Aorta (tissue), 5 donors: ENCODE measurements around the gene FBF1. TPM values are rescaled to one million over a fixed set of nuclear protein-coding genes. Genes with fewer than 3 reads are reported as not detected.

Experiments used
- ATAC-seq: fragments of 200-7000 bp; cut with Tn5 transposase; one replicate; pipeline ENCODE4 v1.9.1; 2022; ENCODE audit warnings: moderate library complexity; ENCODE audit not compliant: low FRiP score
- DNase-seq, 2 donors: peaks; one replicate each; pipeline ENCODE4 v3.0.0-alpha.2; 2020
- H3K27ac ChIP-seq, 2 donors: one replicate each; pipeline ENCODE4 v1.5.1; 2013; ENCODE audit warnings: low read length in 2 of 2, mild to moderate bottlenecking in 2 of 2, moderate library complexity in 2 of 2, control low read depth in 1 of 2, inconsistent platforms in 1 of 2, low read depth in 1 of 2
- H3K27me3 ChIP-seq, 2 donors: one replicate each; pipeline ENCODE4 v1.6.1; 2013; ENCODE audit warnings: control low read depth in 1 of 2, low read length in 1 of 2, mild to moderate bottlenecking in 1 of 2, moderate library complexity in 1 of 2; ENCODE audit not compliant: insufficient read depth in 2 of 2, control insufficient read depth in 1 of 2
- H3K36me3 ChIP-seq, 2 donors: one replicate each; pipeline ENCODE4 v1.6.1; 2013; ENCODE audit warnings: control low read depth in 1 of 2, low read length in 1 of 2, mild to moderate bottlenecking in 1 of 2; ENCODE audit not compliant: insufficient read depth in 2 of 2, control insufficient read depth in 1 of 2
- H3K4me1 ChIP-seq, 2 donors: one replicate each; pipeline ENCODE4 v1.6.1; 2013; ENCODE audit warnings: low read length in 2 of 2, control low read depth in 1 of 2, mild to moderate bottlenecking in 1 of 2, moderate library complexity in 1 of 2; ENCODE audit not compliant: insufficient read depth in 2 of 2, control insufficient read depth in 1 of 2
- H3K4me3 ChIP-seq, 2 donors: one replicate each; pipeline ENCODE4 v1.5.1; 2013; ENCODE audit warnings: low read length in 2 of 2, control low read depth in 1 of 2, mild to moderate bottlenecking in 1 of 2
- H3K9me3 ChIP-seq: one replicate; pipeline ENCODE4 v1.6.1; 2013; ENCODE audit warnings: mild to moderate bottlenecking, low read length; ENCODE audit not compliant: control insufficient read depth
- WGBS, 2 donors: extraction: QIAGEN DNeasy Blood & Tissue Kit; methylation state at CpG; one replicate each; pipeline ENCODE4 v1.1.7; 2013; 5-methylcytosine and 5-hydroxymethylcytosine counted together
- intact Hi-C, 2 donors: fragments of 100-400 bp; cut with DNase I; formaldehyde crosslinking; loops; one replicate each; pipeline versions ENCODE4 v1.14.2 to v1.15.0; 2022
- polyA plus RNA-seq, 2 donors: library from polyadenylated mRNA; stranded (reverse); fragments of 200-250 nt; gene quantifications; one replicate each; pipeline ENCODE4 v1.2.3, GENCODE V29; 2013
- total RNA-seq, 2 donors: library from RNA; stranded (reverse); fragmentation: NEBNext Ultra II Directional; extraction: Animal tissue kit (Norgen Biotek cat#: 25700); gene quantifications; one replicate each; pipeline ENCODE4 v1.2.1, GENCODE V29; 2021
- donor health status: healthy with polysubstance abuse.
- donor health status: Bipolar disorder and iron deficiency.
- donor health status: DM: no; HTN: no; CAD: no.
- donor health status: DM: no; HTN: no; CAD: no.
- donor health status: DM: yes; HTN: yes; CAD: no.

FBF1 gene
- total and polyA plus RNA-seq, 4 donors, result 1.0 to 21.6 (median 8.8) TPM

DNA sequence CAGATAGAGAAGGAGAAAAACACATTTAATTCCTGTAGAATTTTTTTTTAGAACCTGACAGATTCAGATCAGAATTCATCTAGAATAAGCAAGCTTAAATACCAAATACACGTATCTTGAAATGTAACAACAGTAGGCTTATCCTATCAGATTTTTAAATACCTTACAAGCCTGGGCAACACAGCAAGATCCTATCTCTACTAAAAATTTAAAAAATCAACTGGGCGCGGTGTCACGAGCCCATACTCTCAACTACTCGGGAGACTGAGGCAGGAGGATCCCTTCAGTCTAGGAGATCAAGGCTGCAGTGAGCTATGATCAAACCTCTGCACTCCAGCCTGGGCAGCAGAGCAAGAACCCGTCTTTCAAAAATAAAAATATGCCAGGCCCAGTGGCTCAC is 24.6 kb upstream of the FBF1 start:
- H3K36me3 ChIP-seq, result no peaks in the 10 kb centered on the region
- WGBS, 2 donors, result 88% methylated on average over 6 of the region's 6 CpGs
- H3K4me1 ChIP-seq, result no peaks in the 10 kb centered on the region
- ATAC-seq (no peak), DNase-seq (no peak)
- intact Hi-C loops, result no loop called here
- H3K9me3 ChIP-seq, result no peaks in the 10 kb centered on the region
- H3K27me3 ChIP-seq, result no peaks in the 10 kb centered on the region
- H3K27ac ChIP-seq, result no peak overlapping the region
- no peak overlapping the region for H3K4me3 ChIP-seq

DNA sequence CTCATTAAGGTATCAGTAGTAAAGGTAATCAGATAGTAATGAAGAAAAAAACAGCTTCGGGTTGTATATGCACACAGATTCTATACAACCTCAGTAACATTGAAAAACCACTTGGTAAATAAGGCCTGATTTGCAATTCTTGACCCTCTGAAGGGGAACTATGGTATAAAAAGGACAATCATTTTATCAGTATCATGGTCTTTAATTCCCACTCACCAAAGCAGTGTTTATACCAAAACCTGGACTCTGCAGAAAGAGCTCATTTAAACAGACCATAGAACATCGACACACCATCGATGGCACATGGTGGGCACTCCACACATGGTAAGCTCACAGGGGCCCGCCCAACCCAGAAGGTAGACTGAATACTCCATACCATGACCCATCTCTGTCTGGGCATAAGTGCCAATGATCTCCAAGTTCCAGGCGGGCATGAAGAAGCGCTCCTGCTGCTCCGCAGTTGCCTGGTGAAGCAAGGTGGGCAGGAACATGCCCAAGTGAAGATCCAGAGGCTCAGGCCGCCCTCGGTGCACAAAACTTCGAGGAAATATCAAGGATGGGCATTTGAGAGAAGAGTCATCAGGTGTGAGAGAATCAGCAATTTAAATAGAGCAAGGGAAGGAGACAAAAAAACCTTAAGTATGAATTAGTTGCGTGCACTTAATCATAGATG is 19.1 kb upstream of the FBF1 start:
- H3K9me3 ChIP-seq, result no peaks in the 10 kb centered on the region
- DNase-seq (no peak), ATAC-seq (no peak)
- no peak overlapping the region for H3K27ac ChIP-seq
- H3K27me3 ChIP-seq, result no peaks in the 10 kb centered on the region
- no peaks in the 10 kb centered on the region for H3K4me1 ChIP-seq
- WGBS, 2 donors, result 94 to 95% methylated on average over 11 of the region's 11 CpGs
- intact Hi-C loops, result no loop called here
- H3K36me3 ChIP-seq, result peaks cover 0 to 5% of the 10 kb centered on the region in 2 donors
- no peak overlapping the region for H3K4me3 ChIP-seq

GRCh38 chr17:75959051-75959838 is 18.4 kb upstream of the FBF1 start:
- Histone ChIP-seq H3K27me3 (no peaks in the 10 kb centered on the region), H3K4me1 (no peaks in the 10 kb centered on the region), H3K4me3 (no peak overlapping the region), H3K9me3 (no peaks in the 10 kb centered on the region), H3K27ac (no peak overlapping the region), H3K36me3 (peaks cover 0 to 5% of the 10 kb centered on the region in 2 donors)
- no peak for DNase-seq
- intact Hi-C loops, result no loop called here
- 45 to 56% methylated on average over 8 of the region's 8 CpGs for WGBS, 2 donors
- no peak for ATAC-seq

GRCh38 chr17:75950855-75951554 is 10.2 kb upstream of the FBF1 start:
- H3K36me3 ChIP-seq, result peaks cover 0 to 18% of the 10 kb centered on the region in 2 donors
- H3K9me3 ChIP-seq, result no peaks in the 10 kb centered on the region
- intact Hi-C loops, result no loop called here
- H3K27ac ChIP-seq, result no peak overlapping the region
- ATAC-seq (no peak), DNase-seq (no peak)
- no peaks in the 10 kb centered on the region for H3K4me1 ChIP-seq
- H3K27me3 ChIP-seq, result no peaks in the 10 kb centered on the region
- 75% methylated on average over 8 of the region's 8 CpGs for WGBS, 2 donors
- no peak overlapping the region for H3K4me3 ChIP-seq

DNA sequence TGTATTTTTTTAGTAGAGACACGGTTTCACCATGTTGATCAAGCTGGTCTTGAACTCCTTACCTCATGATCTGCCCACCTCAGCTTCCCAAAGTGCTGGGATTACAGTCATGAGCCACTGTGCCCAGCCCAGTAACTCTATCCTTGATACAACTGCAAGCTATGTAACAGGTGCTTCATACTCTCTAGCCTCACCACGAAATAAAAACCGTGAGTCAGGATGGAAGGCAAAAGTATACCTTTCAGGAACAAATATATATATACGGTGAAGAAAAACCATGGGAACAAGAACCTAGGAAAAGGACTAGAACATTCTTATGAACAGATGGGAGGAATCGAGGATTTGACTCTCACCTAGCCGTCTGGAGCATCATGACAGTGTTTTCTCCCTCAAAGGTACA is 9.6 kb upstream of the FBF1 start:
- DNase-seq (no peak), ATAC-seq (no peak)
- no peak overlapping the region for H3K27ac ChIP-seq
- no peaks in the 10 kb centered on the region for H3K4me1 ChIP-seq
- no peaks in the 10 kb centered on the region for H3K27me3 ChIP-seq
- intact Hi-C loops, result no loop called here
- peaks cover 0 to 15% of the 10 kb centered on the region in 2 donors for H3K36me3 ChIP-seq
- 89 to 91% methylated on average over 6 of the region's 6 CpGs for WGBS, 2 donors
- no peaks in the 10 kb centered on the region for H3K9me3 ChIP-seq
- H3K4me3 ChIP-seq, result no peak overlapping the region

GRCh38 chr17:75945211-75945610 is 4.4 kb upstream of the FBF1 start:
- Histone ChIP-seq H3K9me3 (no peaks in the 10 kb centered on the region), H3K4me3 (no peak overlapping the region), H3K36me3 (no peaks in the 10 kb centered on the region), H3K27me3 (no peaks in the 10 kb centered on the region), H3K27ac (no peak overlapping the region), H3K4me1 (no peaks in the 10 kb centered on the region)
- intact Hi-C loops, result no loop called here
- DNase-seq (no peak), ATAC-seq (no peak)
- 77 to 81% methylated on average over 2 of the region's 2 CpGs for WGBS, 2 donors

DNA sequence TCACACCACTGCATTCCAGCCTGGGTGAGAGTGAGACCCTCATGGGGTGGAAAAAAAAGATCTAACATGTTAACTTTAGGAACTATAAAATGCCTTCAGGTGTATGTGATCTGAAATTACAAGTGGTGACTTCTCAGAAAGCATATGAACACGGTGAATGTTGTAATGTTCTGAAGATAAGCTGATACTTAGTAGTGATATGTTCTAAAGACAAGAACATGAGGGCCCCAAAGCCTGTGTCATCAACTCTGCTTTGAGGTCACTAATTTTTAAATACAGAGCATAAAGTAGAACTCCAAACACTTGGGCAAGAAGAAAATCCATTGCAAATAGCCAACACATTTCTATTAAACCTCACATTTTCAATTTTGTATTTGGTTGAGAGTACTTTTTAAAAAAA is 2.6 kb upstream of the FBF1 start:
- Histone ChIP-seq H3K27me3 (no peaks in the 10 kb centered on the region), H3K9me3 (no peaks in the 10 kb centered on the region), H3K36me3 (no peaks in the 10 kb centered on the region), H3K4me1 (no peaks in the 10 kb centered on the region), H3K27ac (no peak overlapping the region), H3K4me3 (no peak overlapping the region)
- ATAC-seq, result no peak
- DNase-seq, result no peak
- intact Hi-C loops, result no loop called here
- WGBS, 2 donors, result 79 to 88% methylated on average over 1 of the region's 1 CpG

- DNase-seq (no peak), ATAC-seq (no peak)
- no peak overlapping the region for H3K4me3 ChIP-seq
- H3K27me3 ChIP-seq, result no peaks in the 10 kb centered on the region
- H3K36me3 ChIP-seq, result no peaks in the 10 kb centered on the region
- WGBS, 2 donors, result 88 to 89% methylated on average over 4 of the region's 4 CpGs
- H3K27ac ChIP-seq, result no peak overlapping the region
- H3K9me3 ChIP-seq, result no peaks in the 10 kb centered on the region
- H3K4me1 ChIP-seq, result no peaks in the 10 kb centered on the region
- intact Hi-C loops, result no loop called here
Observed at GRCh38 chr17:75942473-75942872, 1.6 kb upstream of the FBF1 start.
